ENCODE measurements around the gene CD79A. TPM values are rescaled to one million over a fixed set of nuclear protein-coding genes. Genes with fewer than 3 reads are reported as not detected.

Gene CD79A
- polyA plus RNA-seq, 1 donor: 0.75 TPM

DNA sequence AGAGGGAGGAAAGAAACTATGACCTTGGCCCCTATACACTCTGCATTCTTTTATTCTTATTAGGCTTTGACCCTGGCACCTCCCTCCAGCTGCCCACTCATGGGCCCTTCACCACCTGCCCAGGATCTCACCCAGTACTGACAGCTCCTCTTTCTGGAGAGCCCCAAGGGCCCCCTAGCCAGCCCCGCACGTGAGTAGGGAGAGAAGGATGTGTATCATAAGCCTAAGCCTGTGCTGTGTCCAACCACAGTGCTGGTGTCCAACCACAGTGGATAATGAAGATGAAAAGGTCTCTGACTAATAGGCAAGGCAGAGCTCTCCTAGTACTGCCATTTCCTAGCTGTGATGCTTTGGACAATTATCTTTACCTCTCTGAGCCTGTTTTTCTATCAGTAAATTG lies 28.0 kb upstream of the CD79A start:
- Histone ChIP-seq H3K36me3 (ENCODE audit: control insufficient read depth, insufficient read depth, low read length) (no peaks in the 10 kb centered on the region), H3K27me3 (ENCODE audit: control insufficient read depth, insufficient read depth, low read length) (peaks cover 34% of the 10 kb centered on the region), H3K4me1 (ENCODE audit: control insufficient read depth, insufficient read depth, low read length) (no peaks in the 10 kb centered on the region), H3K4me3 (ENCODE audit: low read length) (no peak overlapping the region), H3K27ac (ENCODE audit: low read length) (no peak overlapping the region), H3K9me3 (ENCODE audit: control insufficient read depth, low read depth, low read length) (peaks cover 3% of the 10 kb centered on the region)
- no peak for DNase-seq
- WGBS (ENCODE audit: insufficient coverage, low lambda C conversion rate): no CpG with 5 or more reads among the region's 2 CpGs

DNA sequence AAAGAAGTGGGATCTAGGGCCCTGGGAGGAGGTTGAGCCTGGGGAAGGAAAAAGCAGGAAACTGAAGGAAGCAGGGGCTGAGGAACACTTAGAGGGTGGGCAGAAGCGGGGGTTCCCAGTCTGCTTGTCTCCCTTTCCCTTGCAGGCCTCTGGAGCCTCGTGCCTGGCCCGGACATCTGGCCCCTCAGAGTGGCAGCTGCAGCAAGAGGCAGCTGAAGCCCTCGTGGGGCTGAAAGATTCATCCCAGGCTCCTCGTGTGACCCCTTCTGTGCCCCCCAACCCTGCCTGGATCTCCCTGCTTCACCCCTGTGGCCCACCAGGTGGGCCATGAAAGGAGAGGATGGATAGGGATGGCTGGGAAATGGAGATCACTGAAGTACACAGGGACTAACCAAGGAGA lies 26.7 kb upstream of the CD79A start:
- Histone ChIP-seq H3K27me3 (ENCODE audit: control insufficient read depth, insufficient read depth, low read length) (peaks cover 43% of the 10 kb centered on the region), H3K9me3 (ENCODE audit: control insufficient read depth, low read depth, low read length) (no peaks in the 10 kb centered on the region), H3K4me1 (ENCODE audit: control insufficient read depth, insufficient read depth, low read length) (no peaks in the 10 kb centered on the region), H3K36me3 (ENCODE audit: control insufficient read depth, insufficient read depth, low read length) (no peaks in the 10 kb centered on the region), H3K4me3 (ENCODE audit: low read length) (no peak overlapping the region), H3K27ac (ENCODE audit: low read length) (no peak overlapping the region)
- WGBS (ENCODE audit: insufficient coverage, low lambda C conversion rate): no CpG with 5 or more reads among the region's 5 CpGs
- DNase-seq: no peak

DNA sequence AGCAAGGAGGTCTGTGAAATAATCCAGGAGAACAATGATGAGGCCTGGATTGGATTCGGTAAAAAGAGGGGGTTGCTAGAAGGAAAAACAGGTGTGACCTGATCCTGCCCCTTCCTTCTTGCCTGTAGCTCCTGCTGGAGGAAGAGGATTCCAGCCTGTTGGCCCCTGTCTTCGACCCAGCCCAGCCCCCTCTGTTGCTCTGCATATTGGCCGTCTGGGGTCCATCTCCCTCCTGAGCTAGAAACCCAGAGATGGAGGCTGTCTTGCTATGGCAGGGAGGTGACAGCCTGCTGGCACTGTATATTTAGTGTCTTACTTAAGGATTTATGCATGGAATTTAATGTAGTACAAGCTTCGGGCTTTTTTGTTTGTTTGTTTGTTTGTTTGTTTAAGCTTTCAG lies 25.6 kb upstream of the CD79A start:
- no peaks in the 10 kb centered on the region for H3K4me1 ChIP-seq (ENCODE audit: control insufficient read depth, insufficient read depth, low read length)
- DNase-seq: no peak
- no CpG with 5 or more reads among the region's 4 CpGs for WGBS (ENCODE audit: insufficient coverage, low lambda C conversion rate)

DNA sequence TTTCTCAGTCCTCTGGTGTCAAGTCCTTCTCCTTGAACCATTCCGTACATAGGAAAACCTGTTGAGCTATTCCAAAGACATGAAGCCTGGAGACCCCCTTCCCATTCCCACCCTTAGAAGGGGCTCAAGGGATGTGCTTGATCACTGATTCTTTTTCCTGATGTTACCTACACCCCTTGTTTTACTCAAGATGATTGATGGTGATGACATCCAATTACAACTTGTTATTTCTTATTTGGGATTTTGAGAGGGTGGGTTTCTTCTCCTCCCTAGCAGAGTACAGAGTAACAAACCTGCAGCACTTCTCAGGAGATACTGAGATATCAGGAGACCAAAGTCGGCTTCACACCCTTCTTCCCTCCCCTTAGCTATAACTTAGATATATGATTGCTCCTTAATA lies 23.7 kb upstream of the CD79A start:
- no peak for DNase-seq

More for the DNA sequence above, 25.6 kb upstream of the CD79A start:
- H3K36me3 ChIP-seq (ENCODE audit: control insufficient read depth, insufficient read depth, low read length): no peaks in the 10 kb centered on the region
- no peak overlapping the region for H3K4me3 ChIP-seq (ENCODE audit: low read length)
- no peak overlapping the region for H3K27ac ChIP-seq (ENCODE audit: low read length)
- H3K9me3 ChIP-seq (ENCODE audit: control insufficient read depth, low read depth, low read length): no peaks in the 10 kb centered on the region
- peaks cover 44% of the 10 kb centered on the region for H3K27me3 ChIP-seq (ENCODE audit: control insufficient read depth, insufficient read depth, low read length)

DNA sequence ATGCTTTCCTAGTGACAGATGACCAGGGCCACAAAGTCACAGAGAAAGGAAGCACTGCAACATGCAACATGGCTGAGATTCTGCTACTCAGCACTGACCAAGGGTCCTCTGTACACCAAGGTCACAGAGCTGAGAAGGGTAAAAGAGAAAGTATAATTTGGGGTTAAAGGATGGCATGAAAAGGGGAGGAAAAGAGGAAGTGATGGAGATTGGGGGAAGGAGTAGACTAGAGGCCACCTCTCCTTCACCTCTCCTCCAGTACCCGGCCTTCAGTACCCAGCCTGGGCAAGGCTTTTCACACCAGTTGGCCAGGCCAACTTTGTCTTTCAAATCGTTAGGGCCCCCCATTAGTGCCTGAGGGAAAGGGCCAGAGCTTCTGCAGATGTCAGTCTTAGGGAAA lies 23.3 kb upstream of the CD79A start:
- H3K4me1 ChIP-seq (ENCODE audit: control insufficient read depth, insufficient read depth, low read length): no peaks in the 10 kb centered on the region
- no peaks in the 10 kb centered on the region for H3K9me3 ChIP-seq (ENCODE audit: control insufficient read depth, low read depth, low read length)
- H3K27me3 ChIP-seq (ENCODE audit: control insufficient read depth, insufficient read depth, low read length): peaks cover 42% of the 10 kb centered on the region
- no peak overlapping the region for H3K4me3 ChIP-seq (ENCODE audit: low read length)
- DNase-seq: no peak
- no peaks in the 10 kb centered on the region for H3K36me3 ChIP-seq (ENCODE audit: control insufficient read depth, insufficient read depth, low read length)
- H3K27ac ChIP-seq (ENCODE audit: low read length): no peak overlapping the region
- WGBS (ENCODE audit: insufficient coverage, low lambda C conversion rate): no CpG with 5 or more reads among the region's 2 CpGs

More for the DNA sequence above, 23.7 kb upstream of the CD79A start:
- Histone ChIP-seq H3K9me3 (ENCODE audit: control insufficient read depth, low read depth, low read length) (no peaks in the 10 kb centered on the region), H3K4me1 (ENCODE audit: control insufficient read depth, insufficient read depth, low read length) (no peaks in the 10 kb centered on the region), H3K27me3 (ENCODE audit: control insufficient read depth, insufficient read depth, low read length) (peaks cover 44% of the 10 kb centered on the region), H3K4me3 (ENCODE audit: low read length) (no peak overlapping the region), H3K36me3 (ENCODE audit: control insufficient read depth, insufficient read depth, low read length) (no peaks in the 10 kb centered on the region), H3K27ac (ENCODE audit: low read length) (no peak overlapping the region)
- WGBS (ENCODE audit: insufficient coverage, low lambda C conversion rate): no CpG with 5 or more reads among the region's 2 CpGs

DNA sequence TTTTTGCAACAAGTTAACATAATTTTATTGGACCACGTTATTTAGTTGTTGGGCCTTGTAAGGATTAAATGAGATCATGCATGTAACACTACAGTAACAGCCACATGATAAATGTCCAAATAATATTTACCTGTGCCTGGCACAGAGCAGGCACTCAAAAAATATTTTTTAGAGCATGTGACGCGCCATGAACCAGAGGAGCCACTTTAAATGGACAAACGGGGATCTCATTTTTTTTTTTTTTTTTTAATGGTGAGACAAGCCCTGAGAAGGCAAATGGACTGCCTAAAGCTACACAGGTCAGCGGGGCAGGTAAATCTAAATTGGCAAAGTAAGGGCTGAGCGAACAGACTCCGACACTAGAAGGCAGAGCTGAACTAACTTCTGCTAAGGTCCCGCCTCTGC lies 17.9 kb upstream of the CD79A start:
- WGBS (ENCODE audit: insufficient coverage, low lambda C conversion rate): 6% methylated on average over 2 of the region's 8 CpGs
- Histone ChIP-seq H3K36me3 (ENCODE audit: control insufficient read depth, insufficient read depth, low read length) (peaks cover 32% of the 10 kb centered on the region), H3K27me3 (ENCODE audit: control insufficient read depth, insufficient read depth, low read length) (peaks cover 8% of the 10 kb centered on the region), H3K4me1 (ENCODE audit: control insufficient read depth, insufficient read depth, low read length) (peaks cover 17% of the 10 kb centered on the region), H3K9me3 (ENCODE audit: control insufficient read depth, low read depth, low read length) (no peaks in the 10 kb centered on the region), H3K27ac (ENCODE audit: low read length) (peak overlapping the region; percentile 94), H3K4me3 (ENCODE audit: low read length) (peak overlapping the region; percentile 36)
- DNase-seq: no peak

DNA sequence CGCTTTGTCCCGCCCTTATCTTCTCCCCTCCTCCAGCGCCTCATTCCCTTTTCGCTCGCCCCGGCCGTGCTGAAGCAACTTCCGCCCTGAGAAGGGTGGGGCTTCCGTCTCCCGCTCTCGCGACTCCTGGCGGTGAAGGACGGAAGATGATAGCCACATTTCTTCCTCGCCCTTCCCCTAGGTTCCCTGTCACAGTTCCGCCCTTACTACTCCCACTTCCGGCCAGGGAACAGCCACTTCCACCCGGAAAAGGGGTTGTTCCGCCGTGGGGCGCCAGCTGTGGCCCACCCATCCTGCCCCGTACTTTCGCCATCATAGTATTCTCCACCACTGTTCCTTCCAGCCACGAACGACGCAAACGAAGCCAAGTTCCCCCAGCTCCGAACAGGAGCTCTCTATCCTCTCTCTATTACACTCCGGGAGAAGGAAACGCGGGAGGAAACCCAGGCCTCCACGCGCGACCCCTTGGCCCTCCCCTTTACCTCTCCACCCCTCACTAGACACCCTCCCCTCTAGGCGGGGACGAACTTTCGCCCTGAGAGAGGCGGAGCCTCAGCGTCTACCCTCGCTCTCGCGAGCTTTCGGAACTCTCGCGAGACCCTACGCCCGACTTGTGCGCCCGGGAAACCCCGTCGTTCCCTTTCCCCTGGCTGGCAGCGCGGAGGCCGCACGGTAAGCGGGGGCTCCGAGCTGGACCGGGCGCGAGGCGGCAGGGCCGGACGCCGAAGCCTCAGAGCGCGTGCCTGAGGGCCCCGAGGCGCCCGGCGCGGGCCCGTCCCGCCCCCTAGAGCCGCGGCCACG lies 17.3 kb upstream of the CD79A start, which contains the start of gene RPS19:
Gene RPS19, plus strand, starts transcription at position 638 of the 801 bp plus-strand sequence. CDS start 520 bp downstream, outside the sequence.
- Histone ChIP-seq H3K27me3 (ENCODE audit: control insufficient read depth, insufficient read depth, low read length) (peaks cover 5% of the 10 kb centered on the region), H3K4me3 (ENCODE audit: low read length) (peak within 1 kb of the TSS; percentile 94), H3K27ac (ENCODE audit: low read length) (peak within 1 kb of the TSS; percentile 94), H3K9me3 (ENCODE audit: control insufficient read depth, low read depth, low read length) (no peaks in the 10 kb centered on the region), H3K4me1 (ENCODE audit: control insufficient read depth, insufficient read depth, low read length) (peaks cover 17% of the 10 kb centered on the region), H3K36me3 (ENCODE audit: control insufficient read depth, insufficient read depth, low read length) (peaks cover 38% of the 10 kb centered on the region)
- no CpG with 5 or more reads among the region's 76 CpGs for WGBS (ENCODE audit: insufficient coverage, low lambda C conversion rate)
- DNase-seq: peak; percentile 99 to 100

DNA sequence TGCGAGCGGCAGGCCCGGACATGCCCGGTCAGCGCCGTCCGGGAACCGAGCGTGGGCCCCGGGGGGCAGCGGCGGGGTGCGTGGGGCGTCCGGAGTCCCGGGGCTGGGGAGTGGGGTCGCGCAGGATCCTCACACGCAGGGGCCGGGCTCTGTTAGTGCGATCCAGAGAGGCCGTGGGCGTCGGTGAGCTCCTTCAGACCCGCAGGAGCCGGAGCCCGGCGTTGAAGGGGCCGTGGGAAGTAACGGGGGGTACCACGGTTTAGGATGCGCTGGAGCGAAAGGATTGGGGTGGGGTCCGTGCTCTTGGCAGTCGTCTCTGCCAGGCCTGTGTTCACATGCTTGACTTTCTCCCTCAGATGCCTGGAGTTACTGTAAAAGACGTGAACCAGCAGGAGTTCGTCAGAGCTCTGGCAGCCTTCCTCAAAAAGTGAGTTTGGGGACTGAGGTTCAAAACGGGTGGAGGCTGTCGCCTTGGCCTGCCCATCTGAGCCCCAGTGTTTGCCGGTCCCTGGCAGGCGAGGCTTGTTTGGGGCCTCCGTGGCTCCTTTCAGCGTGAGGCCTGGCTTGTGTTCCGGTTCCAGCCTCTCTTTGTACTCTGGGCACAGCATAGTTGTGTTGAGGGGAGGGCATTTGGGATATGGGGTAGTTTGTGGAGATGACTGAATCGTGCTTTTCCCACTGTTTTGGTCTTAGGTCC lies 16.5 kb upstream of the CD79A start:
- peak overlapping the region; percentile 94 for H3K4me3 ChIP-seq (ENCODE audit: low read length)

DNA sequence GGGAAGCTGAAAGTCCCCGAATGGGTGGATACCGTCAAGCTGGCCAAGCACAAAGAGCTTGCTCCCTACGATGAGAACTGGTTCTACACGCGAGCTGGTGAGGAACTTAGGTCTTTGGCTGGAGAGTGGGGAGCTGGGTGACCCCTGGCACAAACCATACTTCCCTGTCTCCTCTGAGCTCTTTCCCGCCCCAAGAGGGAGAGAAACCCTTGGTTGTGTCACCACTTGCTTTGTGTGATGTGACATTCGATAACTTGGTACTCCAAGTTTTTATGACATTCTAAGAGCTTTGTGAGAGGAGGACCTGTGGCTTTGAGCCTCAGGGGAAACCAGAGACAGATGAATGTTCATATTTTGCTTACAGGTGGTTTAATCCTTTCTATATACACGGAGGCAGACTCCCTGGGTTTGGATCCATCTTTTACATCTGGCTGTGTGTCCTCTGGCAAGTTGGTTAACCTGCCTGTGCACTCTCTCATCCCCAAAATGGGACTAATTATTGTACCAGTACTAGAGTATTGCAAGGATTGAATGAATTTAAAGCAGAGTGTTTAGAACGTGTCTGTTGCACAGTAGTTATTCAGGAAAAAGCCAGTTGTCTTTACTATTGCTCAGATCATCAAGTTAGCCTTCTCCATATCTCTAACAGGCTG lies 15.8 kb upstream of the CD79A start:
- H3K27me3 ChIP-seq (ENCODE audit: control insufficient read depth, insufficient read depth, low read length): no peaks in the 10 kb centered on the region
- peaks cover 17% of the 10 kb centered on the region for H3K4me1 ChIP-seq (ENCODE audit: control insufficient read depth, insufficient read depth, low read length)
- peaks cover 49% of the 10 kb centered on the region for H3K36me3 ChIP-seq (ENCODE audit: control insufficient read depth, insufficient read depth, low read length)
- peak in 1 of 2 donors; percentile 13 for DNase-seq
- no CpG with 5 or more reads among the region's 9 CpGs for WGBS (ENCODE audit: insufficient coverage, low lambda C conversion rate)
- no peaks in the 10 kb centered on the region for H3K9me3 ChIP-seq (ENCODE audit: control insufficient read depth, low read depth, low read length)
- H3K27ac ChIP-seq (ENCODE audit: low read length): no peak overlapping the region
- H3K4me3 ChIP-seq (ENCODE audit: low read length): peak overlapping the region; percentile 94

More for the DNA sequence above, 16.5 kb upstream of the CD79A start:
- peaks cover 45% of the 10 kb centered on the region for H3K36me3 ChIP-seq (ENCODE audit: control insufficient read depth, insufficient read depth, low read length)
- WGBS (ENCODE audit: insufficient coverage, low lambda C conversion rate): no CpG with 5 or more reads among the region's 45 CpGs
- no peaks in the 10 kb centered on the region for H3K27me3 ChIP-seq (ENCODE audit: control insufficient read depth, insufficient read depth, low read length)
- H3K4me1 ChIP-seq (ENCODE audit: control insufficient read depth, insufficient read depth, low read length): peaks cover 17% of the 10 kb centered on the region
- peak overlapping the region; percentile 14 for H3K27ac ChIP-seq (ENCODE audit: low read length)
- no peaks in the 10 kb centered on the region for H3K9me3 ChIP-seq (ENCODE audit: control insufficient read depth, low read depth, low read length)
- peak in 1 of 2 donors; percentile 33 for DNase-seq

DNA sequence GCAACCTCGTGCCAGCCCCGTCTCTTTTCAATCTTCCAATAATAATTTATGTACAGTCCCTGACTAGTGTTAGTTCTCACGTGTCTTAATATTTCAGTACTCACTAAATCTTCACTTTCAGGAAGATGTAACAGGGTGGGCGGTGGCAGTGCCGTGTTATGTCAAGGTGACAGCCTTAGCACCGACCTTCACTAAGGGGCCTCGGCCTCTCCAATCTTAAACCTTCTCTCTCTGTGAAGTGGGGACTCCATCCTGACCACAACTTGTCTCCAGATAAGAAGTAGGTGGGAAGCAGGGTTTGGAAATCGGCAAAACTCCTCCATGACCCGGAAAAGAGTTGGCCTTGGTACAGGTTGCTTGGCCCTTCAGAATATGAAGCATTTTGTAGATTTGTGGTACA lies 15.2 kb upstream of the CD79A start:
- peaks cover 17% of the 10 kb centered on the region for H3K4me1 ChIP-seq (ENCODE audit: control insufficient read depth, insufficient read depth, low read length)
- no peak for DNase-seq
- no peaks in the 10 kb centered on the region for H3K27me3 ChIP-seq (ENCODE audit: control insufficient read depth, insufficient read depth, low read length)
- H3K4me3 ChIP-seq (ENCODE audit: low read length): no peak overlapping the region
- WGBS (ENCODE audit: insufficient coverage, low lambda C conversion rate): 92% methylated on average over 2 of the region's 9 CpGs
- no peaks in the 10 kb centered on the region for H3K9me3 ChIP-seq (ENCODE audit: control insufficient read depth, low read depth, low read length)
- peaks cover 53% of the 10 kb centered on the region for H3K36me3 ChIP-seq (ENCODE audit: control insufficient read depth, insufficient read depth, low read length)
- no peak overlapping the region for H3K27ac ChIP-seq (ENCODE audit: low read length)
